Breast epithelium (tissue), 4 donors: ENCODE measurements around the gene ZNF329. TPM values are rescaled to one million over a fixed set of nuclear protein-coding genes. Genes with fewer than 3 reads are reported as not detected.
"Not testable (repeated sequence)": the region's sequence is repeated elsewhere in the genome, so short reads cannot be mapped to it uniquely, and the experiment has no call there.

Source experiments
- DNase-seq, 2 donors: peaks; one replicate each; pipeline ENCODE4 v3.0.0-alpha.2; 2019; ENCODE audit warnings: low spot score in 2 of 2
- H3K27ac ChIP-seq, 2 donors: fragments of 200-600 bp; sonication (generic) in 1 of 2; one replicate each; pipeline ENCODE4 v1.5.1; 2016 to 2019; ENCODE audit warnings: mild to moderate bottlenecking in 1 of 2
- H3K27me3 ChIP-seq, 2 donors: fragments of 200-600 bp; sonication (generic) in 1 of 2; one replicate each; pipeline versions ENCODE4 v1.5.1 to v1.6.0; 2017 to 2019; ENCODE audit warnings: control low read depth in 1 of 2, mild to moderate bottlenecking in 1 of 2
- H3K36me3 ChIP-seq: fragments of 200-600 bp; one replicate; pipeline ENCODE4 v1.5.1; 2019
- H3K4me1 ChIP-seq, 2 donors: fragments of 200-600 bp; sonication (generic); one replicate each; pipeline ENCODE4 v1.5.1; 2016 to 2019; ENCODE audit warnings: control low read depth in 1 of 2
- H3K4me3 ChIP-seq, 3 donors: fragments of 200-600 bp; sonication (generic); 1 replicate in 2 of 3; 2 replicates in 1 of 3; pipeline ENCODE4 v1.5.1; 2016 to 2019; ENCODE audit warnings: mild to moderate bottlenecking in 3 of 3, moderate library complexity in 2 of 3
- H3K9me3 ChIP-seq, 2 donors: fragments of 200-600 bp; sonication (generic) in 1 of 2; one replicate each; pipeline ENCODE4 v1.5.1; 2016 to 2019; ENCODE audit warnings: control low read depth in 1 of 2
- POLR2A ChIP-seq: fragments of 450-650 bp; IDR thresholded peaks from one replicate; pipeline ENCODE4 v1.6.1; 2016; ENCODE audit warnings: antibody characterized with exemption, mild to moderate bottlenecking, moderate library complexity
- POLR2AphosphoS5 ChIP-seq, 3 donors: sonication (generic); formaldehyde crosslinking; IDR thresholded peaks; one replicate each; pipeline ENCODE4 v1.6.1; 2017; ENCODE audit warnings: antibody characterized with exemption in 3 of 3
- intact Hi-C: fragments of 100-400 bp; cut with DNase I; formaldehyde crosslinking; loops from one replicate; pipeline ENCODE4 v1.15.1; 2023; ENCODE audit warnings: low total_unique reads
- total RNA-seq, 3 donors: library from RNA; depleted of rRNA; stranded (reverse); fragments of >200 nt; gene quantifications; one replicate each; pipeline ENCODE4 v1.1.0, GENCODE V29; 2016
- TF ChIP-seq, protein P1 (sequence below), 3 donors: fragments of 450-650 bp; IDR thresholded peaks; one replicate each; pipeline ENCODE4 v1.5.1; 2016 to 2017; ENCODE audit warnings: antibody characterized with exemption in 3 of 3, mild to moderate bottlenecking in 3 of 3, moderate library complexity in 3 of 3

Gene ZNF329
- total RNA-seq, 3 donors from 2014 or later: 6.9 to 20.8 (median 13.8) TPM

DNA sequence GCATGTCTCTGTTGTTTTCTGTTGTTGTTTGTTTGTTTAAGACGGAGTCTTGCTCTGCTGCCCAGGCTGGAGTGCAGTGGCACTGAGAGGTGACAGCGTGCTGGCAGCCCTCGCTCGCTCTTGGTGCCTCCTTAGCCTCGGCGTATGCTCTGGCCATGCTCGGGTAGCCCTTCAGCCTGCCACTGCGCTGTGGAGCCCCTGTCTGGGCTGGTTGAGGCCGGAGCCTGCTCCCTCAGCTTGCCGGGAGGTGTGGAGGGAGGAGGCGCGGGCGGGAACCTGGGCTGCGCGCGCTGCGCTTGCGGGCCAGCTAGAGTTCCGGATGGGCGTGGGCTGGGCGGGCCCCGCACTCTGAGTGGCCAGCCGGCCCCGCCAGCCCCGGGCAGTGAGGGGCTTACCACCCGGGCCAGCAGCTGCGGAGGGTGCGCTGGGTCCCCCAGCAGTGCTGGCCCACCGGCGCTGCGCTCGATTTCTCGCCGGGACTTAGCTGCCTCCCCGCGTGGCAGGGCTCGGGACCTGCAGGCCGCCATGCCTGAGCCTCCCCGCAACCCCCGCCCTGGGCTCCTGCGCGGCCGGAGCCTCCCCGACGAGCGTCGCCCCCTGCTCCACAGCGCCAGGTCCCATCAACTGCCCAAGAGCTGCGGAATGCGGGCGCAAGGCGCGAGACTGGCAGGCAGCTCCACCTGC, 6.6 kb upstream of the ZNF329 start:
- Histone ChIP-seq H3K9me3 (peaks cover 19 to 26% of the 10 kb centered on the region in 2 donors), H3K27ac (no peak overlapping the region), H3K36me3 (no peaks in the 10 kb centered on the region), H3K27me3 (no peaks in the 10 kb centered on the region), H3K4me3 (no peak overlapping the region), H3K4me1 (peaks cover 0 to 11% of the 10 kb centered on the region in 2 donors)
- TF ChIP-seq POLR2A (no peak), POLR2AphosphoS5 (IDR thresholded peaks at IDR 0.05) (no peak)
- TF ChIP-seq, protein P1, sequence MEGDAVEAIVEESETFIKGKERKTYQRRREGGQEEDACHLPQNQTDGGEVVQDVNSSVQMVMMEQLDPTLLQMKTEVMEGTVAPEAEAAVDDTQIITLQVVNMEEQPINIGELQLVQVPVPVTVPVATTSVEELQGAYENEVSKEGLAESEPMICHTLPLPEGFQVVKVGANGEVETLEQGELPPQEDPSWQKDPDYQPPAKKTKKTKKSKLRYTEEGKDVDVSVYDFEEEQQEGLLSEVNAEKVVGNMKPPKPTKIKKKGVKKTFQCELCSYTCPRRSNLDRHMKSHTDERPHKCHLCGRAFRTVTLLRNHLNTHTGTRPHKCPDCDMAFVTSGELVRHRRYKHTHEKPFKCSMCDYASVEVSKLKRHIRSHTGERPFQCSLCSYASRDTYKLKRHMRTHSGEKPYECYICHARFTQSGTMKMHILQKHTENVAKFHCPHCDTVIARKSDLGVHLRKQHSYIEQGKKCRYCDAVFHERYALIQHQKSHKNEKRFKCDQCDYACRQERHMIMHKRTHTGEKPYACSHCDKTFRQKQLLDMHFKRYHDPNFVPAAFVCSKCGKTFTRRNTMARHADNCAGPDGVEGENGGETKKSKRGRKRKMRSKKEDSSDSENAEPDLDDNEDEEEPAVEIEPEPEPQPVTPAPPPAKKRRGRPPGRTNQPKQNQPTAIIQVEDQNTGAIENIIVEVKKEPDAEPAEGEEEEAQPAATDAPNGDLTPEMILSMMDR (IDR thresholded peaks at IDR 0.05): no peak
- intact Hi-C loops: loop anchor here (10.0 kb wide), 1 partner anchor 132 kb away; no protein-coding TSS in a partner anchor
- DNase-seq: no peak

DNA sequence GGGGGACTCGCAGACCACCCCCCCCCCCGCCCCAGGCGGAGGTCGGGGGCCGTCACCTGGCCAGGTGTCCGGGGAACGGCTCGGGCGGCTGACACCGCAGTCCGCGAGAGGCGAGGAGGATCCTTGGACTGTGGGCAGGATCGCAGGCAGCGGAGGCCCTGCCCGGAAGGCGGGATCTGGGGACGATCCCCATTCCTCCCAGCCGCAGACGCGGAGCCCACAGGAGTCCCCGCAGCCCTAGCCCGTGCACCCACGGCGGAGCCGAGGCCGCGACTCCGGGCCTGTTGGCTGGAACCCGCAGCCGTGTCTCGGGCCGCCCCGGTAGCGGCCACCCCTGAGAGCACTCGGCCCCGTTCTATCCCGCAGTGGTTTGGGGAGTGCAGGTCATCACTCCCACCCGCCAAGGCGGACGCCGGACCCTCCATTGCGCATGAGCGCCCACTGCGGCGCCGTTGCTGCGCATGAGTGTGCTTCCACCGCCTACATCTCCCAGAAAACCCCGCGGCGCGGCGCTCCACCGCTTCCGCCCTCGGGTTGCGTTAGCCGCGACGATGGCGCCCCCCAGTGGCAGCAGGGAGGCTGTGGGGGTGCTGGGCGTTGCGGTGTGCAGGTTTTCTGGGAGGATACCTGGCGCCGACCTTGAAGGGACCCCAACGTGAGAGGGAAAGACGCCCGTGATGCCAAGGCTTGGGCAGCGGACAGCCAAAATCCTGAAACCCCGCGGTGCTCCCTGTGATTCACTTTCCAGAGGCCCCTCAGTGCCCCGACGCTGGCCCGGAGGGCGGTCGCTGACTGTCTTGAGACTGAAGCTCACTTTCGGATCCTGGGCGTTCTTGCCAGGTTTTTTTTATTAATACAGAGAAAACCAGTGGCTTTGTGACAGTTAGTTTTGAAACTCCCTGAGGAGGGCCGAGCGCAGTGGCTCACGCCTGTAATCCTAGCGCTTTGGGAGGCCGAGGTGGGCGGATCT, 4.4 kb upstream of the ZNF329 start:
- peak; percentile 93 to 98 for DNase-seq
- TF ChIP-seq POLR2AphosphoS5 (IDR thresholded peaks at IDR 0.05) (peak; percentile 77 to 89 (median 81)), POLR2A (no peak)
- TF ChIP-seq, protein P1 (IDR thresholded peaks at IDR 0.05): peak; percentile 96 to 99 (median 99)
- no peaks in the 10 kb centered on the region for H3K27me3 ChIP-seq
- H3K36me3 ChIP-seq: no peaks in the 10 kb centered on the region
- intact Hi-C loops: loop anchor here (10.0 kb wide), 1 partner anchor 130 kb away; no protein-coding TSS in a partner anchor
- H3K9me3 ChIP-seq: peaks cover 0 to 17% of the 10 kb centered on the region in 2 donors
- H3K4me1 ChIP-seq: peaks cover 0 to 13% of the 10 kb centered on the region in 2 donors
- H3K27ac ChIP-seq: peak overlapping the region; percentile 90 to 98
- peak overlapping the region; percentile 70 to 93 (median 89) for H3K4me3 ChIP-seq

DNA sequence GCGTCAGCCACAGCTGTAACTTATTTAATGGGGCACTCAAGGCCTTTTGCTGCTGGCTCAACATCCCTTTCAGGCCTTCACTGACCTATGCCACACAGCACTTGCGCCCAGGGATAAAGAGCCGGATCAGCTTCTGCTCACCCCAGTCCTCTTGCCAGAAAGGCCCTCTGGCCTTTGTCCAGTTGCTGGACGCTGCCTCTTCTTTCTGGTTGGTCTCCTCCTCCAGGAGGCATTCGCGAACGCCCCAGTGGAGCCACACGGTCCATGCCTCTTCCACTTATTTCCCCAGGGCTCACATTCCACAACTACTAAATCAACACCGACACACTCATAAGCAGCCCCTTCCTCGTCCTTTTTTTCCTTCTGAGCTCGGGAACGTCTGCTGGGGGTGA, 3.7 kb upstream of the ZNF329 start:
- H3K4me3 ChIP-seq: peak overlapping the region; percentile 70 to 93 (median 89)
- peaks cover 0 to 18% of the 10 kb centered on the region in 2 donors for H3K4me1 ChIP-seq
- intact Hi-C loops: loop anchor here (10.0 kb wide), 1 partner anchor 129 kb away; no protein-coding TSS in a partner anchor
- H3K27me3 ChIP-seq: no peaks in the 10 kb centered on the region
- no peak for TF ChIP-seq POLR2A
- TF ChIP-seq POLR2AphosphoS5 (IDR thresholded peaks at IDR 0.05): no peak
- TF ChIP-seq, protein P1 (IDR thresholded peaks at IDR 0.05): no peak
- DNase-seq: peak; percentile 40 to 63
- no peaks in the 10 kb centered on the region for H3K36me3 ChIP-seq
- peaks cover 2 to 19% of the 10 kb centered on the region in 2 donors for H3K9me3 ChIP-seq
- peak overlapping the region; percentile 90 to 98 for H3K27ac ChIP-seq

DNA sequence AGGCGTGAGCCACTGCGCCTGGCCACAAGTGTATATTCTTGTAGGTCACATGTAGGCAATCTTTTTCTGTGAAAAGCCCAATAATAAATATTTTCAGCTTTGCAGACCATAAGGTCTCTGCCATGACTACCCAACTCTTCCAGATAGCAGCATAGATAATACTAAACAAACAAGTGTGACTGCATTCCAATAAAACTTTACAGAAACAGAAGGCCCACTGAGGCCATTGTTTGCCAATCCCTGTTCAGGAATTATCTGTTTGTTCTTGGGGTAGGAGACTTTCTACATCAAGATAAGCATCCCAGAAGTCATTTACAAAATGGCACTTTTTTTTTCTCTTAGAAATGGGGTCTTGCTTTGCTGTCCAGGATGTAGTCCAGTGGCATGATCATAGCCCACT, 2.8 kb upstream of the ZNF329 start:
- H3K27ac ChIP-seq: no peak overlapping the region
- H3K4me3 ChIP-seq: peak overlapping the region in 2 of 3 donors; percentile 89 to 93
- no peaks in the 10 kb centered on the region for H3K36me3 ChIP-seq
- no peaks in the 10 kb centered on the region for H3K27me3 ChIP-seq
- no peak for TF ChIP-seq POLR2A
- TF ChIP-seq, protein P1 (IDR thresholded peaks at IDR 0.05): no peak
- no peak for TF ChIP-seq POLR2AphosphoS5 (IDR thresholded peaks at IDR 0.05)
- H3K9me3 ChIP-seq: peaks cover 10 to 23% of the 10 kb centered on the region in 2 donors
- intact Hi-C loops: loop anchor here (10.0 kb wide), 1 partner anchor 129 kb away; no protein-coding TSS in a partner anchor
- DNase-seq: no peak
- H3K4me1 ChIP-seq: peaks cover 0 to 18% of the 10 kb centered on the region in 2 donors

DNA sequence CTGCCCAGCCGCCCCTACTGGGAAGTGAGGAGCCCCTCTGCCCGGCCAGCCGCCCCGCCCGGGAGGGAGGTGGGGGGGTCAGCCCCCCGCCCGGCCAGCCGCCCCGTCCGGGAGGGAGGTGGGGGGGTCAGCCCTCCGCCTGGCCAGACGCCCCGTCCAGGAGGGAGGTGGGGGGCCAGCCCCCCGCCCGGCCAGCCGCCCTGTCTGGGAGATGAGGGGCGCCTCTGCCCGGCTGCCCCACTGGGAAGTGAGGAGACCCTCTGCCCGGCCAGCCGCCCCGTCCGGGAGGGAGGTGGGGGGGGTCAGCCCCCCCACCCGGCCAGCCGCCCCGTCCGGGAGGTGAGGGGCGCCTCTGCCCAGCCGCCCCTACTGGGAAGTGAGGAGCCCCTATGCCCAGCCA, 3.1 kb downstream of the ZNF329 start:
- DNase-seq, H3K4me3 ChIP-seq, H3K4me1 ChIP-seq, intact Hi-C loops, H3K27ac ChIP-seq, H3K36me3 ChIP-seq, H3K27me3 ChIP-seq: not testable (repeated sequence)
- H3K9me3 ChIP-seq: peaks cover 52 to 55% of the 10 kb centered on the region in 2 donors
